Osteocyte (in vitro differentiated cells): ENCODE measurements around the gene GATAD2B. TPM values are rescaled to one million over a fixed set of nuclear protein-coding genes. Genes with fewer than 3 reads are reported as not detected.

Source experiments
- DNase-seq: peaks from one replicate; pipeline ENCODE4 v3.0.0; 2021; ENCODE audit warnings: mixed read lengths; ENCODE audit not compliant: unreplicated experiment; ENCODE audit errors: extremely low spot score
- H3K27ac Mint-ChIP-seq: one replicate; pipeline ENCODE4 v1.8.0; 2021; ENCODE audit warnings: mild to moderate bottlenecking, mixed read lengths; ENCODE audit not compliant: unreplicated experiment
- H3K27me3 Mint-ChIP-seq: one replicate; pipeline ENCODE4 v1.8.0; 2021; ENCODE audit warnings: mixed read lengths; ENCODE audit not compliant: unreplicated experiment
- H3K36me3 Mint-ChIP-seq: one replicate; pipeline ENCODE4 v1.8.0; 2021; ENCODE audit warnings: mixed read lengths; ENCODE audit not compliant: unreplicated experiment
- H3K4me1 Mint-ChIP-seq: one replicate; pipeline ENCODE4 v1.8.0; 2021; ENCODE audit warnings: mixed read lengths; ENCODE audit not compliant: unreplicated experiment
- H3K4me3 Mint-ChIP-seq: one replicate; pipeline ENCODE4 v1.8.0; 2021; ENCODE audit warnings: mild to moderate bottlenecking, moderate library complexity, mixed read lengths; ENCODE audit not compliant: unreplicated experiment
- H3K9me3 Mint-ChIP-seq: one replicate; pipeline ENCODE4 v1.8.0; 2021; ENCODE audit warnings: mixed read lengths; ENCODE audit not compliant: unreplicated experiment
- total RNA-seq: library from RNA; stranded (reverse); gene quantifications from 2 replicates; pipeline ENCODE4 v1.2.1, GENCODE V29; 2021
- TF ChIP-seq, protein P1 (sequence below): fragments of 200-600 bp; sonication (generic); IDR thresholded peaks from 2 replicates; pipeline ENCODE4 v1.5.0; 2021; ENCODE audit warnings: antibody characterized with exemption, mild to moderate bottlenecking, moderate library complexity

GATAD2B gene
- total RNA-seq, 1 donor from 2014 or later = 66.7 TPM

DNA sequence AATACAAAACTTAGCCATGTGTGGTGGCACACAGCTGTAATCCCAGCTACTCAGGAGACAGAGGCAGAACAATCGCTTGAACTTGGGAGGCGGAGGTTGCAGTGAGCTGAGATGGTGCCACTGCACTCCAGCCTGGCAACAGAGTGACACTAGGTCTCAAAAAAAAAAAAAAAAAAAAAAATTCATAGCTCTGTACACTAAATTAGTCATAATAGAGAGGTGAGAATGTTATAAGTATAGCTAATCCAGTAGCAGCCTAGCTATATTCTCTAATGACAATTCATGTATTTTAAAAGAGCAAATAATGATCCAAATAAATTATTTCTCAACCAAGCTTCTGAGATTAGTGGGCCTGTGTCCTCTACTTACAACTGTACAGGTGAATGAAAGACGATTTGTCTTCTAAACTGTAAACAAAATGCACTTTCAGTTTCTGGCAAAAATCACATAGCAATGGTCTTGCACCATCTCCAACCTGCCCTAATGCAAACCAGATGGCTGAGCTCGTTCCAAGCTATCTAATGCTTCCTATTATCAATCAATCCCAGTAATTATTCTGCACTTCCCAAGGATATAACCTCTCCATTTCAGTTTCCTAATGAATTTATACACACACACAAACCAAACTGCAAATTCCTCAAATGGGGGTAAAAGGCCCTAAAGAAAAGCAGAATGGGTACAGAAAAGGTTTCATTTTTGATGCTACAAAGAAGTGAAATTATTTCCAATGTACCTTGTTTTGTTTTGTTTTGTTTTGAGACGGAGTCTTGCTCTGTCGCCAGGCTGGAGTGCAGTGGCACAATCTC is 56.5 kb downstream of the GATAD2B start:
- no peak for DNase-seq
- no peaks in the 10 kb centered on the region for H3K27me3 Mint-ChIP-seq
- peaks cover 20% of the 10 kb centered on the region for H3K4me1 Mint-ChIP-seq
- no peak overlapping the region for H3K4me3 Mint-ChIP-seq
- H3K27ac Mint-ChIP-seq = peak overlapping the region; percentile 38
- peaks cover 7% of the 10 kb centered on the region for H3K36me3 Mint-ChIP-seq
- TF ChIP-seq, protein P1, sequence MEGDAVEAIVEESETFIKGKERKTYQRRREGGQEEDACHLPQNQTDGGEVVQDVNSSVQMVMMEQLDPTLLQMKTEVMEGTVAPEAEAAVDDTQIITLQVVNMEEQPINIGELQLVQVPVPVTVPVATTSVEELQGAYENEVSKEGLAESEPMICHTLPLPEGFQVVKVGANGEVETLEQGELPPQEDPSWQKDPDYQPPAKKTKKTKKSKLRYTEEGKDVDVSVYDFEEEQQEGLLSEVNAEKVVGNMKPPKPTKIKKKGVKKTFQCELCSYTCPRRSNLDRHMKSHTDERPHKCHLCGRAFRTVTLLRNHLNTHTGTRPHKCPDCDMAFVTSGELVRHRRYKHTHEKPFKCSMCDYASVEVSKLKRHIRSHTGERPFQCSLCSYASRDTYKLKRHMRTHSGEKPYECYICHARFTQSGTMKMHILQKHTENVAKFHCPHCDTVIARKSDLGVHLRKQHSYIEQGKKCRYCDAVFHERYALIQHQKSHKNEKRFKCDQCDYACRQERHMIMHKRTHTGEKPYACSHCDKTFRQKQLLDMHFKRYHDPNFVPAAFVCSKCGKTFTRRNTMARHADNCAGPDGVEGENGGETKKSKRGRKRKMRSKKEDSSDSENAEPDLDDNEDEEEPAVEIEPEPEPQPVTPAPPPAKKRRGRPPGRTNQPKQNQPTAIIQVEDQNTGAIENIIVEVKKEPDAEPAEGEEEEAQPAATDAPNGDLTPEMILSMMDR = no peak
- no peaks in the 10 kb centered on the region for H3K9me3 Mint-ChIP-seq

DNA sequence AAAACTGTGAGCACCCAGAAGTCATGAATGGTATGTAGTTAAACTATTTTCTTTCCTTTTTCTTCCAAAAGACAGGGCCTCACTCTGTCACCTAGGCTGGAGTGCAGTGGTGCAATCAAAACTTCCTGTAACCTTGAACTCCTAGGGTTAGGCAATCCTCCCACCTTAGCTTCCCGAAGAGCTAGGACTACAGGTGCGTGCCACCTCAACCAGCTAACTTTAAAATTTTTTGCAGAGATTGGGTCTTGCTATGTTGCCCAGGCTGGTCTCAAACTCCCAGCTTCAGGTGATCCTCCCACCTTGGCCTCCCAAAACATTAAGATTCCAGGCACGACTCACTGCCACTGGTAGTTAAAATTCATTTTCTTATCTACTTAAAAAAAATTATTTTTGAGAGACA is 62.5 kb downstream of the GATAD2B start:
- Mint-ChIP-seq H3K27ac (no peak overlapping the region), H3K9me3 (no peaks in the 10 kb centered on the region), H3K4me3 (no peak overlapping the region), H3K36me3 (peaks cover 4% of the 10 kb centered on the region), H3K27me3 (no peaks in the 10 kb centered on the region), H3K4me1 (no peaks in the 10 kb centered on the region)
- TF ChIP-seq, protein P1 = no peak
- DNase-seq = no peak

DNA sequence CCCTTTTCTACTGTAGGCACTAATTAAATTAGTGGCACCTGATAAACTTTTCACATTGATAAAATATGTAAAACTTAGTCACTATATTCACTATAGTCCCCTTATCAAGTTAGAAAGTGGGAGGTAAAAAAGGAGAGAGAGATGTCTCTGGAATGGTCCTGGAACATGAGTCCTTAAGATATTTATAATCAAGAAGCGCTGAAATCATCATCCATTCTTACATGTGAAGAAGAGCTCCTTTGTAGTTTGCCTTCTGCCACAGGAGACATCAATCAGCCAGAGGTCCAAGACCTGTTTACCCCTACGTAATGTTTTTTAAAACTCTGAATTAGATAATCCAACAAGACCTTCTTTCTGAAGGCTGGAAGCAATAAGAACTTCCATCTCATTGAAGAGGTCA is 65.3 kb downstream of the GATAD2B start:
- Mint-ChIP-seq H3K4me3 (no peak overlapping the region), H3K27ac (no peak overlapping the region), H3K4me1 (no peaks in the 10 kb centered on the region), H3K9me3 (no peaks in the 10 kb centered on the region), H3K36me3 (peaks cover 12% of the 10 kb centered on the region), H3K27me3 (no peaks in the 10 kb centered on the region)
- TF ChIP-seq, protein P1 = no peak
- DNase-seq = no peak

DNA sequence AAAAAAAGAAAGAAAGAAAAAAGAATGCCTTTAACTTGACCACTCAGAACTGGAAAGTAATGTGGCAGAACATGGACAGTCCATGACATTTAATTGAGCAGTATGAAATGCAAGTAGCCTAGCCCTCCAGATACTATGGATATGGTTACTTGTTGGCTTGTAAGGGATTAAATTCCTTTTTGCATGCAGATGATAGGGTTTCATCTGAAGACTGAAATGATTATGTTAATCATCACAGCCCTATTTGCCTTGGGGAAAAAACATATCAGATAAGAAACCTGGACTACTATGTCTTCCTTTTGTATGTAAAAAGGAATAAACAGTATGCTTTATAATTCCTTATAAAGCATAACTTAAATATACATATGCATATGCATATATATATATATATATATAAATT is 66.0 kb downstream of the GATAD2B start:
- DNase-seq = no peak
- H3K9me3 Mint-ChIP-seq = no peaks in the 10 kb centered on the region
- no peaks in the 10 kb centered on the region for H3K27me3 Mint-ChIP-seq
- no peak overlapping the region for H3K4me3 Mint-ChIP-seq
- TF ChIP-seq, protein P1 = no peak
- H3K4me1 Mint-ChIP-seq = no peaks in the 10 kb centered on the region
- H3K36me3 Mint-ChIP-seq = peaks cover 14% of the 10 kb centered on the region
- H3K27ac Mint-ChIP-seq = no peak overlapping the region

DNA sequence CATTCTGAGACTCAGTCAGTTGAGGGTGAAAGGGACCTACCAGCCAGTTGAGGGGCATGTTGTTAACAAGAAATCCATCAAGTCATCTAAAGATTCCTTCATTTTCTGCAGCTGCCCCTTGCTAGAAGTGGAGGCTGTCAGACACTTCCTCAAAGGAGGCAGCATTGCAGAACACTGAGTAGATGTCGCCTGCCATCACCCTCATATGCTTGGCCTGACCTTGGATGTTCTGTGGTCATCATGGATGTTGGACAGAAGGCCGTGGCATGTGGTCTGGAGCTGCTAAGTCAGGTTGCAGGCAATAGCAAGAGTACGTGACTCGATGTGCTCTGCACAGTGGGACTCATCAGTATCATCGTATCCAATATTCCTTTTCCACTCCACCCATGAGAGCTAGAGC is 70.6 kb downstream of the GATAD2B start:
- H3K4me3 Mint-ChIP-seq = no peak overlapping the region
- DNase-seq = no peak
- TF ChIP-seq, protein P1 = no peak
- H3K27me3 Mint-ChIP-seq = no peaks in the 10 kb centered on the region
- H3K27ac Mint-ChIP-seq = no peak overlapping the region
- H3K4me1 Mint-ChIP-seq = no peaks in the 10 kb centered on the region
- H3K36me3 Mint-ChIP-seq = peaks cover 19% of the 10 kb centered on the region
- no peaks in the 10 kb centered on the region for H3K9me3 Mint-ChIP-seq
